Stimulated activated CD8-positive, alpha-beta memory T cell treated with anti-CD3 and anti-CD28 coated beads, Interleukin-4, amount 100 ng/mL, for 1 hour (primary cell): ENCODE data around the gene HHLA2.

Source experiments
- DNase-seq, 2 donors: peaks; one replicate each; pipeline ENCODE4 v3.0.0-alpha.2; 2020; ENCODE audit warnings: low read depth in 2 of 2, low spot score in 1 of 2

The HHLA2 gene

GRCh38 chr3:108298056-108298455 lies 1.7 kb downstream of the HHLA2 start:
- DNase-seq: no peak

GRCh38 chr3:108300103-108300849 lies 3.9 kb downstream of the HHLA2 start:
- DNase-seq: no peak

- no peak for DNase-seq
These were observed 5.5 kb downstream of the HHLA2 start for GRCh38 chr3:108301695-108302404.

DNA sequence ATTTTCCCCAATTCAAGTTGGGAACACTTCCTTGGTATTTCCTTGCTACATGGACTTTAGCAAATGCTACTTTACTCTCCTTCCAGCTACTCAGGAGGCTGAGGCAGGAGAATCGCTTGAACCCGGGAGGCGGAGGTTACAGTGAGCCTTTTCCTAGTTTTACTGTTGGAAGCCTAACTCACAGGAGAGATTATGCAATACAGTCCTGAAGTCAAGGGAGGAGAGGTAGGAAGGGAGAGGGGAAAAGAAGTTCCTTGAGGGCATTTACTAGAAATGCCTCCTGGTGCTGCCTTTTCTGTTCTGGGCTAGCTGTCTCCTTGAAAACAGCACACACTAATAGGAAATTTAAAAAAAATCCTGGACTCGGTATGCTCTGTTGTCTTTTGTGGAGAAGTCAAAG lies 6.2 kb downstream of the HHLA2 start:
- no peak for DNase-seq

- no peak for DNase-seq
These were observed 9.3 kb downstream of the HHLA2 start for GRCh38 chr3:108305484-108306172.

- no peak for DNase-seq
These were observed 15.4 kb downstream of the HHLA2 start for GRCh38 chr3:108311797-108312196.

DNA sequence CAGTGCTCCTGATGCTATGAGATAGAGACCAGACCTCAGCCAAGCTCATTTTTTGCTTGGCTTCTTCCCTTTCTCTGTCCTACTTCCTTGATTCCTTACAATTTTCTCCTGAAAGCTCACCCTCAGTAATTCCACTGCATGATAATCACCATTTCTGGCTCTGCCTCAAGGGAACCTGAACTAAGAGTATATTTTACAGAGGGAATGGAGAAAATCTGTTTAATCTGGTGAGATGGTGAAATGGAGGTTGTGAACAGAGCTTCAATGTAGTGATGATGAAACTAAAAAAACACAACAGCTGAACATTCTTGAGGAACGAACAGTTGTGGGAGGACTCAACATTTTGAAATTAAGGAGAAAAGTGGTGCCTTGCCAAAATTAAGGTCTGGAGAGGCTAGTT lies 16.3 kb downstream of the HHLA2 start:
- no peak for DNase-seq

GRCh38 chr3:108315767-108316301 lies 19.5 kb downstream of the HHLA2 start:
- DNase-seq: no peak

DNA sequence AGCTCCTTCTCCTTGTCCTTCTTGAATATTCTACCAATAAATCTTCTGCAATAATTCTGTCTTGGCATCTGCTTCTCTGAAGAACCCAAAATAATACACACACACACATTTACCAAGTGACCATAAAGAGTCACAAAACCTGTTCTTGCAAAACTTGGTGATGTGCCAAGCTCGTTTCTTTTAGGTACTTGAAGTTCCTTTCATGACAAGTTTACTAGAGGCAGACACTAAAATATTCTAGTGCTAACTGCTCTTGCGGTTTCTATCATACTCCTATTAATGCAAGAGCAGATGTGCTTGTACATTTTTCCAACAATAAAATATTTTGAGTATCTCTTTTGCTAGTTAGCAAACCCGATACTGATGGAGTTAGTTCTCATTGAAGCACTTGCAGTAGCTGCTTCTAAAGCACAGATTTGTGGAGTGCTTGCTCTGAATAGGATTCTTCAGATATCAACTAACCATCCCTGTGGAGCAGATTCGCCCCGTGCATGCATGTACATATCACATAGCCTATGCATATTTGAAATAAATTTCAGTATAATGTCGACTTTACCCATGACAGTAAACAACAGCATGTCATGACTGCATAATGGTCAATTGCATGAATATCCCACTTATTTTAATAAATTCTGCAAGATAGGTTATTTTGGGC lies 23.2 kb downstream of the HHLA2 start:
- DNase-seq: no peak

GRCh38 chr3:108320746-108321350 lies 24.5 kb downstream of the HHLA2 start:
- no peak for DNase-seq

DNA sequence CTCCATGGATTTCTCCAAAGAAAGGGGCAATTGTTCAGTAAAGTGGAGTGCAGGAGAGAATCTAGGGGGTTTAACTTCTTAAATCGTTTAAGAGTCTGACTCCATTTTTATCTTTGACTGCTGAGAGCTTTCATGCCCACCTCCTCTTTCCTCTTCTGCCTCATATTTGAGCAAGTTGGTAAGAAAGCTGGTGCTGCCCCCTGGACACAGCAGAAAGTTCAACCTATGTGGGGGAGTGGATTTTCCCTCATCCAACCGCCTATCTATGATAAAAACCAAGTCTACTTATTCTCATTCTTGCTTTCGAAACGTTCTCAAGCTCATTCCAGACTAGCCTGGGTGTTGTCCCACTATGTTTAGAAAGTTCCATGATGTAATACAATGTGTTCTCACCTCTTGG lies 26.0 kb downstream of the HHLA2 start:
- DNase-seq: no peak

DNA sequence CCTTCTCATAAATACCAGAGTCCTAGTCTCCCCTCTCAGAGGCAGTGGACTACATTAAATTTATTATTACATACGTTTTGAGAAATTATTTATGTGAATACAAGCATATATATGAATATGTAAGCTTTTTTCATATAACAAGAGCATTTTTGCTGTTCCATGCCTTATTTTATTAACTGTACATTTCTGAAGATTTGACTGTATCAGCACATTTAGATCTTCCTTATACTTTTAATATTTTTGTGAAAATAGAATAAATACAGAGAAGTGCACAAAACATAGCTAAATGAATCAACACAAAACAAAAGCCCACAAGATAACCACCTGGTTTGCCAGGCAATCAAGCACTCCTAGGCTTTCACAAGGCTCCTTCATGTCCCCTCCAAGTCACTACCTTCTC lies 27.8 kb downstream of the HHLA2 start:
- DNase-seq: no peak

DNA sequence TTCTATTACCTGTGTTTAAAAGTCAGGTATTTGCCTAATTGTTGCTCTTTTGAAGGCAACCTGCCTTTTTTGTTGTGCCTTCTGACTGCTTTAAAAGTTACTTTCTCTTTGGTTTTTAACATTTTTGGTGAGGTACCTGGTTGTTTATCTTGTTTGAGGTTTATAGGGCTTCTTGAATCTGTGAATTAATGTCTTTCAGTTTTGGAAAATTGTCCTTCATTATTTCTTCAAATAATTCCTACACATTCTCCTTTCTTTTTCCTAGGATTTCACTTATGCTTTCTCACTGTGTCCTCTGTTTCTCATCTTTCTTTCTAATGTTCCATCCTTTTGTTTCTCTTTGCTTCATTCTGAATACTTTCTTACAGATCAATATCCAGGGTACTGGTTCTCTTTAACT lies 30.8 kb downstream of the HHLA2 start:
- no peak for DNase-seq

GRCh38 chr3:108328821-108329486 lies 32.6 kb downstream of the HHLA2 start:
- no peak for DNase-seq

GRCh38 chr3:108329508-108329907 lies 33.2 kb downstream of the HHLA2 start:
- no peak for DNase-seq

DNA sequence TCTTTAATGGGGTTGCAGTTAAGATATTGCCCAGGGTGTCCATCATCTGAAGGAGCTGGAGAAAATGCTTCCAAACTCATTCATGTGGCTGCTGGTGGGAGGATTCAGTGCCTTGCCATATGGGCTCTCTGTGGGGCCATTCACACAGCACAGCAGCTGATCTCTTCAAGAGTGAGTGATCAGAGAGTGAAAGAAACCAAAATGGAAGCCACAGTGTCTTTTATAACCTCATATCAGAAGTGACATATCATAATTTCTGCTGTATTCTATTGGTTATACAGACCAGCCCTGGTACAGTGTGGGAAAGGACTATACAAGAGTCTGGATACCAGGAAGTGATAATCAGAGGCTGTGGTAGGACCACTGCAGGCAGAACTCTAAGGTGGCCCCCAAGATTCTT lies 33.6 kb downstream of the HHLA2 start:
- DNase-seq: no peak

- DNase-seq: no peak
These were observed 35.4 kb downstream of the HHLA2 start for GRCh38 chr3:108331792-108332191.

DNA sequence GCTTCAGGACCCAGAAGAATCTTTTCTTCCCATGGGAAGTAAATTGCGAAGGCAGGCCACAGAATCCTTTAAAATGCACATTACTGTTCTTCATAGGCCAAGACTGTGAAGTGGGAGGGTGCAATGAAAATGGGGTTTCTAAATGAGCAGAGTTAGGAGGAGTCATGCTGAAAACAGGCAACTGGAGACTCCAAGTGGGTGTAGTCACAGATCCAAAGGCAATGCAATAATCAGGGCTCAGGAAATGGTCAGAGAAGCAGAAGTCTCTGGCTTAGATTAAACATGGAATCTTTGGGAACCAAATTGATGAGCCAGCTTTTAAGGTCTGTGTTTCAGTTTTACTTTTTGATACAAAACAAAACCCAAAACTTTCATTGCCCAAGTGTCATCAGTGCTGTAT lies 37.6 kb downstream of the HHLA2 start:
- no peak for DNase-seq

DNA sequence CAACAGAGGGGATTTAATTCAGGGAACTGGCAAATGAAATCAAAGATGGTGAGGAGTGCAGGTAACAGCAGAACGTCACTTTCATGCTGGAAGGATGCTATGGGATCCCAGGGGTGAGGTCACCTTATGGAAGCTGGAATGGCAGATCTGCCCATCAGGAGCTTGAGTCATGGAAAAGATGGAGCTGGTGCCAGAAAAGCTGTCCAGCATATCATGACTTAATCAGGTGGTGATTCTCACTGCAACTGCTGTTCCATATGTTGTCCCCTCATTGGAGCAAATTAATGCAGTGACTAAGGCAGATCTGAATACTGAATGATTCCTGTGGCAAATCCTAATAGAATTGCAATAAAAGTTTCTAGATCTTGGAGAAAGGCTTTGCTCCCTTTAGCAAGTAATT lies 38.4 kb downstream of the HHLA2 start:
- DNase-seq: no peak

DNA sequence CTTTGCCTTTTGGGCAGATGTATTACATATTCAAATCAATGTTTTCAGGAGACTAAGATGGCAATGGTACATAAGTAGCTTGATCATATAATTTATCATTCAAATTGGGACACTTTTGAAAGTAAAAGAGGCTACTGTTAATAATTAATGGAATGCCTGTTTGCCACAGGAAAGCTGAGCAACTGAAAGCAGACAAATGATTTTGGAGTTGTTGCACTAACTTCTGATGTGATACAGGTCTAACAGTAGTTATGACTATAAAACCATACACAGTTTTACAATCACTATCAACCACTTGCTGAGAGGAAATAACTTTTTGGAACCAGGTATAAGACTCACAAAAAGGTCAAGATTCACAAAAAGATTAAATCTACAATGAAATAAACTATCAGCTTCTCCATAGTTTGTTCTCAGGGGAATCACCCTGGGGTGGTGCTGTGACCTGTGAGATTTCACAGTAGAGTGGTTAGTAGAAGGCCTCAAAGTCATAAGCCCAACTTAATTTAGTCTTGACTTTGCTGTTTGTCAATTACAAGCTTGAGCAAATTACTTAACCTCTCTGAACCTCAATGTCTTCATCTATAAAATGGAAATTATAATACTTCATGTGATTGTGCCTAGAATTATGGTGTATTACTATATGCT lies 42.7 kb downstream of the HHLA2 start:
- DNase-seq: no peak
